Measurements from ENCODE around the gene DIS3L2.

DIS3L2 gene

DNA sequence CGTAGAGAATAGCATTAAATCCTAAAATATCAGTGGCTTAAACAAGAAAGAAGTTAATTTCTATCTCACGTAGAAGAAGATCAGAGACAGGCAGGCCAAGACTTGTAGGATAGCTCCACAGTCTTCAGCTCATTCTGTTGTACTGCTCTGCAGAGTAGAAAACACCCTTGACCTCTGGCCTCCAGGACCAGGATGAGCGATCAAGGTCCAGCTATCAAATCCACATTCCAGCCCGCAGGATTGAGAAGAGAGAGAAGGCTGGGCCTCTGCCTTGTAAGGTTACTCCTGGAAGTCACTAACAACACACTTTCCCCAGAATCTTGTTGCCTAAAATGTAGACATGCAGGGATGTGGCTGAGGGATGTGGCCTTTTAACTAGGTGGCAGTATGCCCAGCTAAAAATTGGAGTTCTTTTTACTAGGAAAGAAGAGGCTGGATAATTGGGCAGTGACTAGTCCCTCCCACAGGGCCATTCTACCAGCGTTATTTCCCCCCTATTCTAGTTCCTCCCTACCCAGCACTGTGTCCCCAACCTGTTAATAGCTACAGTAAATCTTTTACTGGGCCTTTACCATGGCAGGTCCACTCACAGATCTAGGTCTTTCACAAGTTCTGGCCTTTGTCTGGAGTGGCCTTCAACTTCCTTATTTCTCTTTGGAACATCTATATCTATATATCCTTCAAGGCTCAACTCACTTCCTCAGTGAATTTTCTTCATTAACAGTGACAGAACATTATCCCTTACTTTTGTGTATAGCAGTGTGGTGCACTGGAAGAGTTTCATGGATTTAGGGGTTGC lies 165.0 kb downstream of the DIS3L2 start:
- TF ChIP-seq, protein P1, sequence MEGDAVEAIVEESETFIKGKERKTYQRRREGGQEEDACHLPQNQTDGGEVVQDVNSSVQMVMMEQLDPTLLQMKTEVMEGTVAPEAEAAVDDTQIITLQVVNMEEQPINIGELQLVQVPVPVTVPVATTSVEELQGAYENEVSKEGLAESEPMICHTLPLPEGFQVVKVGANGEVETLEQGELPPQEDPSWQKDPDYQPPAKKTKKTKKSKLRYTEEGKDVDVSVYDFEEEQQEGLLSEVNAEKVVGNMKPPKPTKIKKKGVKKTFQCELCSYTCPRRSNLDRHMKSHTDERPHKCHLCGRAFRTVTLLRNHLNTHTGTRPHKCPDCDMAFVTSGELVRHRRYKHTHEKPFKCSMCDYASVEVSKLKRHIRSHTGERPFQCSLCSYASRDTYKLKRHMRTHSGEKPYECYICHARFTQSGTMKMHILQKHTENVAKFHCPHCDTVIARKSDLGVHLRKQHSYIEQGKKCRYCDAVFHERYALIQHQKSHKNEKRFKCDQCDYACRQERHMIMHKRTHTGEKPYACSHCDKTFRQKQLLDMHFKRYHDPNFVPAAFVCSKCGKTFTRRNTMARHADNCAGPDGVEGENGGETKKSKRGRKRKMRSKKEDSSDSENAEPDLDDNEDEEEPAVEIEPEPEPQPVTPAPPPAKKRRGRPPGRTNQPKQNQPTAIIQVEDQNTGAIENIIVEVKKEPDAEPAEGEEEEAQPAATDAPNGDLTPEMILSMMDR (IDR thresholded peaks at IDR 0.05; ENCODE audit: low read length, missing control alignments), result no peak
- DNase-seq (ENCODE audit: low read depth), result no peak
- no peak overlapping the region for H3K4me3 ChIP-seq (replicated peaks; ENCODE audit: low read depth, low read length)

DNA sequence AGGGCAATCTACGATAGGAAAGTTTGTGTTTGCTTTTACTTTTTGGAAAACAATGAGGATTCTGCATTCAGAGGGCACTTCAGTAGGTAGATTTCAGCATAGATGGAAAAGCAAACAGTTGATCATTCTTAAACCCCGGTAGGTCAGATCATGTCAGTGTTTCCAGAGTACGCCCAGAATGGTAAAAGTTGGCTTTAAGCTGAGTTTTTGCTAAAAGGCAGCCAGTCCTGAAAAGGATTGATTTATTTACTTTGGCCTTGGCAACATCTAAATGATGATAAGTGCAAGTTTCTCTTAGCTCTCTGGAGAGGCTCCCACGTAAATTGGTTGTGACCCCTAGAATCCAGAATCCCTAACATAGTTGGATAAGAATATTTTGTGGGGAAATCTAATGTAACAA lies 168.0 kb downstream of the DIS3L2 start:
- TF ChIP-seq, protein P1 (IDR thresholded peaks at IDR 0.05; ENCODE audit: low read length, missing control alignments), result no peak
- no peak overlapping the region for H3K4me3 ChIP-seq (replicated peaks; ENCODE audit: low read depth, low read length)
- no peak for DNase-seq (ENCODE audit: low read depth)

DNA sequence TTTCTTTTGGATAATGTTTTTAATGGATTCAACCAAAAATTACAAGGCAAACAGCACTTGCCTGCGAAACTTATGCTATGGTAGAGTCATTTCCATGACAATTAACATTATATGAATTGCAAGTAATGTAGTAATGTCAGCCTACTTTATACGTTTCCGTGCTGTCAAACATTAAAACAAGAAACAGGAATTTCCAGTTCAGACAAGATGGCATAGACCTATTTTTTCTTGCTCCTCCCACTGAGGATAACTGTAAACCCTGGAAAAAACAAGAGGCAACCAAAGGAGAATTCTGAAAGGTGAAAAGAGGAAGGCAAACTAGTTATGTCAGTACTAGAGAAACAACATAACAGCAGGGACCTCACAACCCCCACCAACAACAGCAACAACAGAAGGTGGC lies 170.7 kb downstream of the DIS3L2 start:
- TF ChIP-seq, protein P1 (IDR thresholded peaks at IDR 0.05; ENCODE audit: low read length, missing control alignments), result no peak
- DNase-seq (ENCODE audit: low read depth), result no peak
- H3K4me3 ChIP-seq (replicated peaks; ENCODE audit: low read depth, low read length), result no peak overlapping the region

DNA sequence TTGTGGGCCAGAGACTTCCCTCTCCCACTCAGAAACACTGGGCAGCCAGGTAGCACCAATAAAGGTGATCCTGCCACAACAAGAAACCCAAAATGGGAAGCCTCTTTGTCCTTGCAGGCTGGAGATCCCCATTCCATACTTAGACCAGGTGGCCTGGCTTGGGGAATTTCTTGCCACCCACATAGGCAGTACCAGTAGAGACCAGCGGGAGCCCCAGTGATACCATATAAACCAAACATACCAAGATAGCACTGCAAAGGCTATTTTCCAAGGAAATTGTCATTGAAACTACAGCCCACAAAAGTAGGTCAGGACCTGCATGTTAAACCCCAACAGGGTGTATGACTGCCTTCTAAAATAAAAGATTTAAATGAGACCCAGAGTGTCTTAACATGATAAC lies 171.6 kb downstream of the DIS3L2 start:
- TF ChIP-seq, protein P1 (IDR thresholded peaks at IDR 0.05; ENCODE audit: low read length, missing control alignments), result peak; percentile 17

DNA sequence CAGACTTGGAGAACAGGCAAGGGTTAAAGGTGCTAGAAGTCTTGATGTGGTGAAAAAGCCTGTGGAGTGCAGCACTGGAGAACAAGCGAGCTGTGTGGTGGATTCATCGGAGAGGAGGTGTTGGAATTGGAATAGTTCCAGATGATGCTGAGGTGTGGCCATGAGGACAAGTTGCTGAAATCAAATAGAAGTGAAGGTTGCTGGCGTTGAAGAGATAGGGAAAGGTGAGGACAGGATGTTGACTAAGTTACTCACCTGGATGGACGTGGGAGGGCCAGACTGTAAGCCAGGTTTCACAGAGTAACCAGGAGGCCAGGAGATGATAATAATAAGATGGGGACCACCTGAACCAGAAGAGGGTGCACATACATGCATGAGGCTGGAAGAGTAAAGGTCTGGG lies 173.4 kb downstream of the DIS3L2 start:
- DNase-seq (ENCODE audit: low read depth), result no peak
- H3K4me3 ChIP-seq (replicated peaks; ENCODE audit: low read depth, low read length), result no peak overlapping the region
- TF ChIP-seq, protein P1 (IDR thresholded peaks at IDR 0.05; ENCODE audit: low read length, missing control alignments), result no peak

More for the DNA sequence above, 171.6 kb downstream of the DIS3L2 start:
- no peak overlapping the region for H3K4me3 ChIP-seq (replicated peaks; ENCODE audit: low read depth, low read length)
- no peak for DNase-seq (ENCODE audit: low read depth)

DNA sequence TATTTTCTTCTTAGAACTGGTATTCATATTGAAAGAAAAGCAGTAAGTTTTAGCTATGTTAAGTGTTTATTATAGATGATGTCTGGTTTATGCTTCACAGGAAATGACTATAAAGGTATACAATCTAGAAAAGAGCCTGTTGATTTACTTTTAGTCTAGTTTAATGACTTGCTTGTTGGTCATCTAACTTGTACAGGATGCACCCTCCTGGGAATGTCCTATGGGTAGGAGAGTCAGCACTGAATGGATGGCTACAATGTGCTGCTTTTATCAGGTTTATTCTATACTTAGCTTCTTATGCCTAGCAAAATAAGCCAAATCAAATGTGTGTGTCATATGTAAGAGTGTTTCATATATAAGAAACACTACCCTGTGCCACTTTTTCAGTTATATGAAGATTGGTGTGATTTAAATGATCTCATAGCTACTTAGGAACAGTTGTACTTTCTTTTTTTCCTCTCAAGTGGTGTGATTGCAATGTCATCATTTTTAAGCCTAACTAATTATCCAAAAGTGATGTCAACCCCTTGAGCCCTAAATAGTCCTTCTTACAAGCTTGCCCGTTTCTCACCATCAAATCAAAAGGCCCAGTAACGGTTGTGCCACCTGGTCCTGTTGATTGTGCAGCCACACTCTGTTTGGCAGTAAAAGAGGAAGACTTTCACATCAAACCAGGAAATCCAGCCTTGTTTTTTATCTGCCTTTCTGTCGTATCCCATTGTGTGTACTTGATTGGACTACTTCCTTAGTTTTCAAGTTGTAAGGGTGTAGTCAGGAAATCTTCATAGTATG lies 176.0 kb downstream of the DIS3L2 start:
- peak; percentile 36 for DNase-seq (ENCODE audit: low read depth)
- TF ChIP-seq, protein P1 (IDR thresholded peaks at IDR 0.05; ENCODE audit: low read length, missing control alignments), result no peak
- no peak overlapping the region for H3K4me3 ChIP-seq (replicated peaks; ENCODE audit: low read depth, low read length)
